H54 (cell line): ENCODE measurements around the gene UAP1L1.

ENCODE experiments used
- DNase-seq: peaks from one replicate; pipeline ENCODE4 v3.0.0; 2011; ENCODE audit warnings: low spot score, mixed read lengths; ENCODE audit not compliant: insufficient read length
- FAIRE-seq: peaks from 3 replicates; lab custom pipeline; 2011; peaks lifted over from hg19 to GRCh38; lab: Jason Lieb, UNC
- POLR2A ChIP-seq: IDR thresholded peaks from 2 replicates; pipeline ENCODE4 v1.6.1; 2011; ENCODE audit warnings: low read depth, mild to moderate bottlenecking, low read length

UAP1L1 gene

DNA sequence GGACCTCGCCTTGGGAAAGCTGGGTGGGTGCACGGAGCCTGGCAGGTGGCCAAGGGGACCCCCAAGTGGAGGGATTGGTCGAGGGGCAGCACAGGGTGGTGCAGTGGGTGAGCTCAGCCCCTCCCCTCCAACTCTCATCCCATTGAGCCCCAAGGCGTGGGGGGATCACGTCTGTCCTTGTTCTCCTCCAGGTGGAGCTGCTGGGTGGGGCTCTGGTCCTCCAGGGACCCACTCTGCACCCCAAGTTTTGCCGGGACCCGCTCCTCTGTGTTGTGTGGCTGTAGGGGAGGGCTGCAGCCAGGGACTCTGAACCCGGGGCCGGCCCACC, 41.8 kb upstream of the UAP1L1 start:
- FAIRE-seq (no peak), DNase-seq (no peak)

DNA sequence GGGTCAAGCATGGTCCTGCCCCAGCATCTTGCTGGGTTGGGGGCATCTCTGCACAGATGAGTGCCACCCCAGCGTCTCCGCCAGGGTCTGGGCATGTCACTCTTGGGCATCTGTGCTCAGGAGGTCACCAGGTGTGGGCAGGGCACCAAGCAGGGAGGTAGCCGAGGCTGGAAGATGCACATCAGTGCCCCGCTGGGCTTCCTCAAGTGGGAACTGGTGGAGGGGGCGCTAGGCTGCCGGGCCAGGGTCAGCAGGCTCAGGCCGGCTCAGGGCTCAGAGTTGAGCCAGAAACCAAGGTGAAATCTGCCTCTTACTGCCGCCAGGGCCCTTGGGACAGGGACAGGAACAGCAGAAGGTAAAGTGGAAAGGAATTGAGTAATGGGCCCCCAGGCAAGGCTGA, 41.4 kb upstream of the UAP1L1 start:
- FAIRE-seq = no peak
- DNase-seq = no peak
- TF ChIP-seq POLR2A = no peak

More for the DNA sequence above, 41.8 kb upstream of the UAP1L1 start:
- no peak for TF ChIP-seq POLR2A

DNA sequence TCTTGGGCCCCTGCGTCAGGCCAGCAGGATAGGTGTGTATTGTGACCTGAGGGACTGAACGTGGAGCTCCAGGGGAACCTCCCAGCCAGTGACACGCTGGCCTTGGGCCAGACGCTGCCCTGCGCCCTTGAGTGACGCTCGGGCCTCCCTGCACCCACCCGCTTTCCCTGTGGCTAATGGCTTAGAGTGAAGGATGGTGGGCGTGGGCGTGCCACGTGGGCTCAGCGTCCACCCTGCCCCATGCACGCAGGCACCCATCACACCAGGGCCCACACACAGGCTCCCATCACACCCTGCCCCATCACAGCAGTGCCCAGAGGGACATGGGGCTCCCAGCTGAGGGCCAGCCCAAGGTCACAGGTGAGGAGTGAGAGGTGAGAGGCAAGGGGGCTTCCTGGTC, 40.3 kb upstream of the UAP1L1 start:
- FAIRE-seq = no peak
- TF ChIP-seq POLR2A = 0 out of 2 replicates have a peak, but pooled peaks have one; percentile 12

DNA sequence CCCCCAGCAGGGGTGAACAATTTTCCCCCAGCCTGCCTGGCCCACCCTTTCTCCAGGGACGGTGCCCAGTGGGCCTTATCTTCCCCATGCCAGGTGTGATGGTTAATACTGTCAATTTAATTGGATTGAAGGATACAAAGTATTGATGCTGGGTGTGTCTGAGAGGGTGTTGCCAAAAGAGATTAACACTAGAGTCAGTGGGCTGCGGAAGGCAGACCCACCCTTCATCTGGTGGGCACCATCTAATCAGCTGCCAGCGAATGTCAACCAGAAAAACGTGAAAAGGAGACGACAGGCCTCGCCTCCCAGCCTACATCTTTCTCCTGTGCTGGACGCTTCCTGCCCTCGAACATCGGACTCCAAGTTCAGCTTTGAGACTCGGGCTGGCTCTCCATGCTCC, 39.8 kb upstream of the UAP1L1 start:
- DNase-seq (no peak), FAIRE-seq (no peak)
- no peak for TF ChIP-seq POLR2A

More for the DNA sequence above, 40.3 kb upstream of the UAP1L1 start:
- no peak for DNase-seq

DNA sequence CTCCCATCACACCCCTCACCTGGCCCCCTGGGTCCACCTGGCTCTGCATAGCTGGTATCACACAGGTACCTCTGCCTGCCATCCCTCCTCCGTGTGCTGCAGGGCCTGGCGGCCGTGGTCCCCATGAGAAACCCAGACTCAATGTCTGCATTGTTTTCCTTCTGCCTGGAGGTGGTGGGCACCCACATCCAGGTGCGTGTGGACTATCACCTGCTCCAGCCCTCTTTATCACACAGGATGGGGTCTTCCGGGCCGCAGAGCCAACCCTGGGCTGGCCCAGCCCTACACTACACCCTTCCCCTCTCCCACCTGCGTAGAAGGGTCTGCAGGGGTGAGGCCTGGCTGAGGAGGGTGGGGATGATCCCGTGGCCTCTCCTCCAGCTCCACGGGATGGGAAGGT, 38.4 kb upstream of the UAP1L1 start:
- no peak for DNase-seq
- FAIRE-seq = no peak
- TF ChIP-seq POLR2A = no peak

DNA sequence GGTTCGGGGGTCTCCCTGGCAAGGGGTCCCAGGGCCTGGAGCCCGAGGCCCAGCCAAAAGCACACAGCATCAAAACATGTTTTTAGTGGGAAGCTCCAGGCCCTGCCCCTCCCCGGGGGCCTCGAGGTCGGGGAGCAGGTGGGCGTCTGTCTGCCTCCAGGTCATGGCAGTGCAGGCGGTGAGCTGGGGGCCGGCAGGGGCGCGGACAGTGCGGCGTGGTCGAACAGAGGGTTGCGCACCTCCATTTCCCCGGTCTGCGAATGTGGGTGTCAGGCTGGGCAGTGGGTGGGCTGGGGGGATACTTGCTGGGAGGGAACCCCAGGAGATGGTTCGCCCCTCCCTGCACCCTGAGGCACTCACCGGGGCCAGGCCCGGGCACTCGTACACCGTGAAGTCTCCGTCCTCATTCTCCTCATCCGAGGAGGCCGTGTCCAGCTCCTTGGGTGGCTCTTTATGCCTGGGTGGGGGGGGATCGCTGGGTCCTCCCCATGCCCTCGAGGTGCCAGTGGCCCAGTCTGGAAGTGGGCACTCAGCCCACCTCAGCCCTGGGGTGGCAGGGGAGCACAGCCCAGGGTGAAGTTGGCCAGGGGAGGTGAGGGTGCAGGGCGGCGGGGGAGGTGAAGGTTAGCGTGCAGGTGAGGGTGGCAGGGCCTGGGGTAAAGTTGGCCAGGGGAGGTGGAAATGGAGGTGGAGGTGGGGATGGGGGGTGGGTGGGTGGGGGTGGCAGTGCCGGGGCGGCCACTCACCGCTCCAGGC, 37.5 kb upstream of the UAP1L1 start:
- DNase-seq = no peak
- FAIRE-seq = no peak
- TF ChIP-seq POLR2A = no peak

DNA sequence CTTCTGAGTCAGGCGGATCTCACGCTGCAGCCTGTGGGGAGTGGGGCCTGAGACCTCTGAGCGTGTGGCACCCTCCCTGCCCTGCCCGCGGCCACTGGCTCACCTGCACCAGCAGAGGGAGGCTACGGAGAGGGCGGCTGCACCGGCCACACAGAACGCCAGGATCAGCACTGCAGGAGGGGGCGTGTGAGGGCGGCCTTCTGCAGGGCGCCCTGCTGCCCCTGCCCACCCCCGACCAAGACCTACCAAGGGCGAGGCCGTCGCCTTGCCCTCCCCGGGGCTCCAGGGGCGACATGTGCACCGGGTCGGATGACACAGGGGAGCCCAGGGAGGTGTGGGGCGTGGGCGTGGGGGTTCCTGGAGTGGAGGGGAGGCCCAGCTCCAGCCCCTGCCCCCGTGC, 36.7 kb upstream of the UAP1L1 start:
- no peak for DNase-seq
- TF ChIP-seq POLR2A = no peak
- no peak for FAIRE-seq

DNA sequence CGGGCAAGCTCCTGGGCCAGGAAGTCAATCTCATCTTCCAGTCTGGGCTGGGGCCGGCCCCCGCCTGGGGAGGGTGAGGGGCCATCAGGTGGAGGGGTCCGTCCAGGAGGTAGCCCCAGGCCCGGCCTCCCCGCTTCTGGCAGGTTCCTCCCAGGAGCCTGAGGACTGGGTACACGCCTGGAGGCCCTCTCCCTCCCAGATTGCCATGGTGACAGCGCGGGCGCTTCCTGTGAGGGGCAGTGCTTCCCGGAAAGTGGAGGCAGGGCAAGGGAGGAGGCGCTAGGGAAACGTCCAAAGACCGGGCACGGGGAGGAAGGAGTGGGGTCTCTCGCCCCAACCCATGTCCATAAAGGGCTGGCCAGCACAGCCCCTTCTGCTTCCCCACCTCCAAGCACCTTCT, 36.2 kb upstream of the UAP1L1 start:
- FAIRE-seq = no peak
- DNase-seq = no peak
- no peak for TF ChIP-seq POLR2A

DNA sequence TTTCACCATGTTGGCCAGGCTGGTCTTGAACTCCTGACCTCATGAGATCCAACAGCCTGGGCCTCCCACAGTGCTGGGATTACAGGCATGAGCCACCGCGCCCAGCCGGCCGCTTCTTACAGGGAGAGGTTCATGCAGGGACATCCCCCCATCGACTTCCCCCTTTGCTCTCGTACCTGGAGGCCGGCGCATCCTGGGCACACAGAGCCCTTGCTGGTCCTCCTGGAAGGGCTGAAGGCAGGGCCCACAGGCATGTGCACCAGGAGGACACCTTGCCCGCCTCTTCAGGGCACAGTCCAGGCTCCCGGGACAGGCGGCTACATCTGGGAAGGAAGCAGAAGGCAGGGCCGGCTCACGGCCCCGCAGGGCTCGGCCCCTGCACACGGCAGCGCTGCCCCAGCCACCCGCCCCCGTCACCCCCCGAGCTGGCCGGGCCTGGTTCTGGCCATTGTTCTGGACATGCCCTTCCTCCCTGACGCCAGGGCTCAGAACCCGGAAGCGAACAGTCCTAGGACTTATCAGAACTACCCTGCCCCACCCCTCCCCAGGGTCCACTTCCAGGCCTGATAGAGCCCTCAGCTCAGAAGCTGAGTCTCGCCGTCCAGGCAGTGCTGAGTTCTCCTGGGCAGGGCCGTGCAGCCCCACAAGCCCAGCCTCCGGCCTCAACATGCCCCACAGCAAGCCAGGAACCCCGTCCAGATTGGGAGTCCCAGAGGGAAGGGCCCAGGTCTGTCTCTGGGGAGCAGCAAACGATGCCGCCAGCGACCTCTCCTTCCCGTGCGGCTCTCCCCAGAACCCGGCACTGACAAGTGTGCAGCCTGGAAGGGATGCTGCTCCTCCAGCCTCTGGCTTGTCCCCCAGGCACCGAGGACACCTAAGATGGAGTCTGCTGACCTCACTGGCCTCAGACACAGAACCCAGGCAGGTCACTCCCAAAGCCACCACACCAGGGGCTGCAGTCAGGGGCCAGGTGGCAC, 34.3 kb upstream of the UAP1L1 start:
- DNase-seq (no peak), FAIRE-seq (no peak)
- TF ChIP-seq POLR2A = no peak

DNA sequence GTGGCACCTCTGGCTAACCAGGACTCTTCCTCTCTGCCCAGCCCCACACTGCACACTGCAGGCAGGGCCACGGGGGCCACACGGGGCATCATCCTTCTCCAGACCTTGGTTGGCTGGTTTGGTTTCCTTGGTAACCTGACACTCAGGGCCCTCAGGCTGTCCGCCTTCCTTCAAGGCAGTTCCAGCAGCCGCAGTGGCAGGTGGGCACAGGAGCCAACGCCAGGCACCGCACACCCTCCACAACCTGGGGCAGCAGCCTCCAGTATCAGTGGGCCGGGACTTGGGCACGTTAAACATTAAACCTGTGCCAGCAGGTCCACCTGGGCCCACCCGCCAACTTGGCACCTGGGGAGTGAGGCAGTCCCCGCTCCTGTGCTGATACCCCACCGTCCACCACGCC, 33.3 kb upstream of the UAP1L1 start:
- DNase-seq = no peak
- no peak for FAIRE-seq

DNA sequence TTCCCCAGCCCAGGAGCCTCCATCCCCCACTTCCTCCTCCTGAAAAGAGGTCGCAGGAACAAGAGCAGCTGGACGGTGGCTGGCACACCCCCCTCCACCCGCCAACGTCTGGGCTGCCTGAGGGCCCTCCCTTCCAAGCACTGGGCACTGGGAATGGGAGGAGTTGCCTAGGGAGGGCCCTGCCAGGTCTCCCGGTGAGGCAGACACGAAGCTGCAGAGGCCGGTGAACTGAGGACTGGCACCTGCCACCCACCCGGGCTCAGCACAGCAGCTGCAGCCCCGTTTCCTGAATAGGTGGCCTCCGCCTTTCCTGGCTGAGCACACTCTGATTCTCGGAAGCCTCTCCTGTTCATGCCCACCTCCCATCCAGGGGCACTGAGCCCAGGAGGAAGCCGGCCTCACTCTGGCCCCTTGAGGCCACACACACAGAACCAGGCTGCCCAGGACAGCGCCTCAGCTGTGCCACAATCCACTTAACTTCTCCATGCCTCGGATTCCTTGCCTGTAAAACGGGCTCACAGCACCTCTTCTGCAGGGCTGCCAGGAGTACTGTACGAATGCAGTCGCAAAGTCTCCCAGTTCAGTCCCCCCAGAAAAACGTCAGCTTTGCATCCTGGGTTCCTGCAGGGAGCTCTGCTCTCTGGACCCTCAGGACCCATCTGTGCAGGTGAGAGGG, 32.7 kb upstream of the UAP1L1 start:
- DNase-seq = peak; percentile 82
- no peak; the same call in 1 of the 2 replicates for TF ChIP-seq POLR2A
- no peak for FAIRE-seq

More for the DNA sequence above, 33.3 kb upstream of the UAP1L1 start:
- no peak for TF ChIP-seq POLR2A

DNA sequence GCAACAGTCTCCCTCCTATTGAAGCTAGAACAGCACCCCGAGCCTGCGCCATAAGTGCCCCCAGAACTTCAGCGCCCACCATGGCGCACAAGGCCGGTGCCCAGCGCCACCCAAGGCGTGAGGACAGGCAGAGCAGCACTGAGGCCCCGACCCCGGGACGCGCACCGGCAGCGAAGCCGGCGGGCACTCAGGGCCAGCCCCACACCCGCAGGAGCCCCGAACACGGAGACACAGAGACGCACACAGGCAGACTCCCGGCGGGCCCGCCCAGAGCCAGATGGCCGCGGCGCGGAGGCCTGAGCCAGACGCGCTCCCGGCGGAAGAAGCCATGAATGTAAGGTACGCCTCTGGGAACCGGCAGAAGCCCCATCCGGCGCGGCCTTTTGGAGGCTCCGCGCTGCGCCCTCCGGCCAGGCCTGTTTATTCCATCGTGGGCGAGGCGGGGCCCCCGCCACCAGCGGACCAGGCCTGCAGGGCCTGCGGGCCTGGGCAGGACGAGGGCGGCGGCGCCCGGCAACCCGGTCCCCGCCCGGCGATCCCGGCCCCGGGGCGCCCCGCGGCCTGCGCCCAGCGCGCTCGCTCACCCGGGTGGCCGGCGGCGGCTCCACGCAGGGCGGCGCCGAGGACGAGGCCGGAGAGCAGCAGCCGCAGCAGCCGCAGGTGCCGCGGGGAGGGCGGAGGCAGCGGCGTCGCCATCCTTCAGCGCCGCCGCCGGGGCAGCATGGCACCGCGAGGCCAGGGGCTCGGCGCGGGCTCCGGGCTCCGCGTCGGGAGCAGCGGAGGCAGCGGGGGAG, 31.8 kb upstream of the UAP1L1 start:
- peak; percentile 89 for DNase-seq
- TF ChIP-seq POLR2A = no peak
- FAIRE-seq = no peak
